ENCODE data around the gene SH3PXD2A.

DNA sequence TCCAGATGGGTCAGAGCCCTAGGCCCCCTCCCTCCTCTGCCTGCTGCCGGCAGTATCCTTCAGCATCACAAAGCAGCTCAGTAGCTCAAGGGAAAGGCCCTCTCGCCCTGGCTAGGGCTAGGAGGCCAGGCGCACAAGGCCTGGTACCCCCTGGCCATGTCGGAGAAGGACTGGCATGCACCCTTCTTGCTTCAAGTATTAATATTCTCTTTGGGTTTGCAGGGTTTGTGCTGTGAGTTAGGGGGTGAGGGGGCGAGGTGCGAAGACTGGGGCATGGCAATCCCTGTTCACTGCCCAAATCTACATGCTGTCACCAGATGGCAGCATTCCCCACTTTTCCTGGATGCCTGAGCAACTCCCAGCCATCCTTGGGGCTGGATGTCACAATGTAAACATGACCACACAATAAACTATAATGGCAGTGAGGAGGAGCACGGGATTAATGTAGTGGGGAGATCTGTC, 256.7 kb downstream of the SH3PXD2A start:
- TF ChIP-seq, protein P1, sequence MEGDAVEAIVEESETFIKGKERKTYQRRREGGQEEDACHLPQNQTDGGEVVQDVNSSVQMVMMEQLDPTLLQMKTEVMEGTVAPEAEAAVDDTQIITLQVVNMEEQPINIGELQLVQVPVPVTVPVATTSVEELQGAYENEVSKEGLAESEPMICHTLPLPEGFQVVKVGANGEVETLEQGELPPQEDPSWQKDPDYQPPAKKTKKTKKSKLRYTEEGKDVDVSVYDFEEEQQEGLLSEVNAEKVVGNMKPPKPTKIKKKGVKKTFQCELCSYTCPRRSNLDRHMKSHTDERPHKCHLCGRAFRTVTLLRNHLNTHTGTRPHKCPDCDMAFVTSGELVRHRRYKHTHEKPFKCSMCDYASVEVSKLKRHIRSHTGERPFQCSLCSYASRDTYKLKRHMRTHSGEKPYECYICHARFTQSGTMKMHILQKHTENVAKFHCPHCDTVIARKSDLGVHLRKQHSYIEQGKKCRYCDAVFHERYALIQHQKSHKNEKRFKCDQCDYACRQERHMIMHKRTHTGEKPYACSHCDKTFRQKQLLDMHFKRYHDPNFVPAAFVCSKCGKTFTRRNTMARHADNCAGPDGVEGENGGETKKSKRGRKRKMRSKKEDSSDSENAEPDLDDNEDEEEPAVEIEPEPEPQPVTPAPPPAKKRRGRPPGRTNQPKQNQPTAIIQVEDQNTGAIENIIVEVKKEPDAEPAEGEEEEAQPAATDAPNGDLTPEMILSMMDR (IDR thresholded peaks at IDR 0.05) = peak in 5 of 6 experiments; percentile 27 to 80 (median 75)
- no peak for TF ChIP-seq POLR2A (IDR thresholded peaks at IDR 0.05)

Measured in Peyer's patch (tissue), 4 donors.